Measurements from ENCODE around the gene CEP112.

DNA sequence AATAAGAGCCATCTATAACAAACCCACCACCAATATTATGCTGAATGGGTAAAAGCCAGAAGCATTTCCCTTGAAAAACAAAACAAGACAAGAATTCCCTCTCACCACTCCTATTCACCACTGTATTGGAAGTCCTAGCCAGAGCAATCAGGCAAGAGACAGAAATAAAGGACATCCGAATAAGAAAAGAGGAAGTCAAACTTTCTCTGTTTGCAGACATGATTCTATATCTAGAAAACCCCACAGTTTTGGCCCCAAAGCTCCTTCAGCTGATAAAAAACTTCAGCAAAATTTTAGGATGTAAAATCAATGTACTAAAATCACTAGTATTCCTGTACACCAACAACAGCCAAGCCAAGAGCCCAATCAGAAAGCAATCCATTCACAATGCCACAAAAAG lies 358.7 kb downstream of the CEP112 start:
- no peak for TF ChIP-seq USF1 (CRISPR knock-in tag; IDR thresholded peaks at IDR 0.05)
- no peak for TF ChIP-seq CBX5 (IDR thresholded peaks at IDR 0.05; ENCODE audit: borderline replicate concordance, low read depth)
- TF ChIP-seq, protein P1, sequence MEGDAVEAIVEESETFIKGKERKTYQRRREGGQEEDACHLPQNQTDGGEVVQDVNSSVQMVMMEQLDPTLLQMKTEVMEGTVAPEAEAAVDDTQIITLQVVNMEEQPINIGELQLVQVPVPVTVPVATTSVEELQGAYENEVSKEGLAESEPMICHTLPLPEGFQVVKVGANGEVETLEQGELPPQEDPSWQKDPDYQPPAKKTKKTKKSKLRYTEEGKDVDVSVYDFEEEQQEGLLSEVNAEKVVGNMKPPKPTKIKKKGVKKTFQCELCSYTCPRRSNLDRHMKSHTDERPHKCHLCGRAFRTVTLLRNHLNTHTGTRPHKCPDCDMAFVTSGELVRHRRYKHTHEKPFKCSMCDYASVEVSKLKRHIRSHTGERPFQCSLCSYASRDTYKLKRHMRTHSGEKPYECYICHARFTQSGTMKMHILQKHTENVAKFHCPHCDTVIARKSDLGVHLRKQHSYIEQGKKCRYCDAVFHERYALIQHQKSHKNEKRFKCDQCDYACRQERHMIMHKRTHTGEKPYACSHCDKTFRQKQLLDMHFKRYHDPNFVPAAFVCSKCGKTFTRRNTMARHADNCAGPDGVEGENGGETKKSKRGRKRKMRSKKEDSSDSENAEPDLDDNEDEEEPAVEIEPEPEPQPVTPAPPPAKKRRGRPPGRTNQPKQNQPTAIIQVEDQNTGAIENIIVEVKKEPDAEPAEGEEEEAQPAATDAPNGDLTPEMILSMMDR (IDR thresholded peaks at IDR 0.05 in 2 of 3, conservative IDR thresholded peaks at IDR 0.05 in 1 of 3; ENCODE audit: insufficient read depth in 2 of 3, low read depth in 1 of 3, low read length in 3 of 3) = no peak
- no peak for TF ChIP-seq TAF1 (IDR thresholded peaks at IDR 0.05; ENCODE audit: control insufficient read depth, extremely low read depth, insufficient read depth, low read length, severe bottlenecking)
- no peak for TF ChIP-seq EP300 (IDR thresholded peaks at IDR 0.05; ENCODE audit: low read length)
- no peak for TF ChIP-seq CBX3 (IDR thresholded peaks at IDR 0.05; ENCODE audit: borderline replicate concordance in 1 of 2, low read length in 2 of 2)
- TF ChIP-seq RFX5 (IDR thresholded peaks at IDR 0.05; ENCODE audit: low read depth, low read length) = no peak
- no peak for TF ChIP-seq MYC (IDR thresholded peaks at IDR 0.05; ENCODE audit: low read depth, low read length)
- TF ChIP-seq MYC (CRISPR knock-in tag; IDR thresholded peaks at IDR 0.05; ENCODE audit: borderline replicate concordance, low read depth) = no peak
- TF ChIP-seq PHB2 (IDR thresholded peaks at IDR 0.05; ENCODE audit: low read depth) = no peak
